ENCODE data around the gene C19orf81.
A peak's percentile ranks its signal among the peaks of the same experiment; 100 is the strongest.

Gene C19orf81

DNA sequence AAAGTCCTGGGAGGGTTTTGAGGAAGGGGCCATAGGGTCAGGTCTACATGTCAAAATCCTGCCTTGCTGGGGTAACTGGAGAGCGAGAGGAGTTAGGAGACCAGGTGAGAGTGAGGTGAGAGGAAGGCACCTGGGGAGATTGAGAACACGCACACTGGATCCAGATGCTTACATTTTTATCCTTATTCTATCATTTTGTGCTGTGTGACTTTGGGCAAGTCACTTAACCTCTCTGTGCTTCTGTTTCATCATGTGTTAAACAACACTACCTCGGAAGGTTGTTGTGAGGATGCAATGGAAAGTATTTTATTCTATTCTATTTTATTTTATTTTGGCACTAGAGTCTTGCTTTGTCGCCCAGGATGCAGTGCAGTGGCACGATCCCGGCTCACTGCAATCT is 3.5 kb downstream of the C19orf81 start:
- in situ Hi-C loops (cut with HindIII; ENCODE audit: low sequenced_read_pairs), result no loop called here
- DNase-seq (ENCODE audit: low read depth, low spot score), result no peak
- no peak overlapping the region for H3K4me3 ChIP-seq (ENCODE audit: low read depth, low read length)
- TF ChIP-seq, protein P1, sequence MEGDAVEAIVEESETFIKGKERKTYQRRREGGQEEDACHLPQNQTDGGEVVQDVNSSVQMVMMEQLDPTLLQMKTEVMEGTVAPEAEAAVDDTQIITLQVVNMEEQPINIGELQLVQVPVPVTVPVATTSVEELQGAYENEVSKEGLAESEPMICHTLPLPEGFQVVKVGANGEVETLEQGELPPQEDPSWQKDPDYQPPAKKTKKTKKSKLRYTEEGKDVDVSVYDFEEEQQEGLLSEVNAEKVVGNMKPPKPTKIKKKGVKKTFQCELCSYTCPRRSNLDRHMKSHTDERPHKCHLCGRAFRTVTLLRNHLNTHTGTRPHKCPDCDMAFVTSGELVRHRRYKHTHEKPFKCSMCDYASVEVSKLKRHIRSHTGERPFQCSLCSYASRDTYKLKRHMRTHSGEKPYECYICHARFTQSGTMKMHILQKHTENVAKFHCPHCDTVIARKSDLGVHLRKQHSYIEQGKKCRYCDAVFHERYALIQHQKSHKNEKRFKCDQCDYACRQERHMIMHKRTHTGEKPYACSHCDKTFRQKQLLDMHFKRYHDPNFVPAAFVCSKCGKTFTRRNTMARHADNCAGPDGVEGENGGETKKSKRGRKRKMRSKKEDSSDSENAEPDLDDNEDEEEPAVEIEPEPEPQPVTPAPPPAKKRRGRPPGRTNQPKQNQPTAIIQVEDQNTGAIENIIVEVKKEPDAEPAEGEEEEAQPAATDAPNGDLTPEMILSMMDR (IDR thresholded peaks at IDR 0.05; ENCODE audit: low read depth, low read length), result no peak

GRCh38 chr19:50654882-50655281 is 5.6 kb downstream of the C19orf81 start:
- TF ChIP-seq, protein P1 (IDR thresholded peaks at IDR 0.05; ENCODE audit: low read depth, low read length), result no peak
- DNase-seq (ENCODE audit: low read depth, low spot score), result no peak
- H3K4me3 ChIP-seq (ENCODE audit: low read depth, low read length), result no peak overlapping the region
- in situ Hi-C loops (cut with HindIII; ENCODE audit: low sequenced_read_pairs), result no loop called here

DNA sequence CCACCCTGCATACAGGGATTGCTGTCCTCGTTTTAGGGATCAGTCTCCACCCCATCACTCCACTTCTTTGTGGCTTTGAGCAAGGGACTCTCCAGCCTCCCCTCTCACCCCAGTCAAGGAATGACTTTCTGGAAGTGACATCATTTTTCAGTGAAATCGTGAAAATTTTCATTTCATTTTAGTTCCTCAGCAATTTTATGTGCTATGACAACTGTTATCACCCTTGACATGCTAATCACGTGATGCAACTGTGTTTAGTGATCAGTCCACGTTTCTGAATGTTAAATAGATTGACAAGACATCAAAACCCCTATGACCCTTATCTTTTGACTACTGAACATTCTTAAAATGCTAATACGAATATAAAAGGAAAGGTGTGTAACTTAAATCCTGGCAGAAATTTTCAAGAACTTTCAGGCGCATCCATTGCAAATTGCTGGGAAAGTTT is 8.0 kb downstream of the C19orf81 start:
- H3K4me3 ChIP-seq (ENCODE audit: low read depth, low read length), result no peak overlapping the region
- TF ChIP-seq, protein P1 (IDR thresholded peaks at IDR 0.05; ENCODE audit: low read depth, low read length), result no peak
- in situ Hi-C loops (cut with HindIII; ENCODE audit: low sequenced_read_pairs), result no loop called here
- no peak for DNase-seq (ENCODE audit: low read depth, low spot score)

DNA sequence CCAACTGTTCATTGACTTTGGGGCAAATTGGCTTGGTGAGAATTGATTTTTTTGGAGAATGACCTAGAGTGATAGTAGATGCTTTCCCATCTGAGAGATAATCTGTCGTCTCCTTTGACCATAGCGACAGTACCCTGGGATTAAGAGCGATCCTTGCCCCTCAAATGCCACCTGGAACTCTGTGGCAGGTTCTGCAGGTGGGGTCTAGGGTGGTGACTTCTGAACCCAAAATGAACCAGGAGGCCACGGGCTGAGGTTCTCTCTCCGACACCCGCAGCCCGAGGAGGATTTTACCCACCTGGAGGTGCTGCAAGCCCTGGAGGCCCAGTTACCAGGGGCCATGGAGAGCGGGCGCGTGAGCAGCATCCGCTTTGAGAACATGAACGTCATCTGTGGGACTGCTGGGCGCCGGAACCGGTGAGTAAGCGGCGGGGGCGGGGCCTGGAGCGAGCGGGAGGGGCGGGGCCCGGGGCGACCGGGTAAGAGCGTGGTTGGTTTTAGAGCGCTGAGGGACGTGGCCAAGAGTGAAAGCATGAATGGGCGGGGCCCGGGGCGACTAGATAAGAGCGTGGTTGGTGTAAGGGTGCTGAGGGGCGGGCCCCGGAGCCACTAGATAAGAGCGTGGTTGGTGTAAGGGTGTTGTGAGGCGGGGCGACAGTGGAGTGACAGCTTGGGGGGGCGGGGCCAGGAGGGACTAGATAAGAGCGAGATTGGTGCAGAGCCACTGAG is 8.6 kb downstream of the C19orf81 start:
- TF ChIP-seq, protein P1 (IDR thresholded peaks at IDR 0.05; ENCODE audit: low read depth, low read length), result no peak
- in situ Hi-C loops (cut with HindIII; ENCODE audit: low sequenced_read_pairs), result no loop called here
- no peak overlapping the region for H3K4me3 ChIP-seq (ENCODE audit: low read depth, low read length)
- DNase-seq (ENCODE audit: low read depth, low spot score), result peak; percentile 88

- peak; percentile 3 for DNase-seq (ENCODE audit: low read depth, low spot score)
- TF ChIP-seq, protein P1 (IDR thresholded peaks at IDR 0.05; ENCODE audit: low read depth, low read length), result no peak
- peak overlapping the region; percentile 17 for H3K4me3 ChIP-seq (ENCODE audit: low read depth, low read length)
- in situ Hi-C loops (cut with HindIII; ENCODE audit: low sequenced_read_pairs), result no loop called here
Observed at GRCh38 chr19:50658441-50659317, 9.4 kb downstream of the C19orf81 start.

DNA sequence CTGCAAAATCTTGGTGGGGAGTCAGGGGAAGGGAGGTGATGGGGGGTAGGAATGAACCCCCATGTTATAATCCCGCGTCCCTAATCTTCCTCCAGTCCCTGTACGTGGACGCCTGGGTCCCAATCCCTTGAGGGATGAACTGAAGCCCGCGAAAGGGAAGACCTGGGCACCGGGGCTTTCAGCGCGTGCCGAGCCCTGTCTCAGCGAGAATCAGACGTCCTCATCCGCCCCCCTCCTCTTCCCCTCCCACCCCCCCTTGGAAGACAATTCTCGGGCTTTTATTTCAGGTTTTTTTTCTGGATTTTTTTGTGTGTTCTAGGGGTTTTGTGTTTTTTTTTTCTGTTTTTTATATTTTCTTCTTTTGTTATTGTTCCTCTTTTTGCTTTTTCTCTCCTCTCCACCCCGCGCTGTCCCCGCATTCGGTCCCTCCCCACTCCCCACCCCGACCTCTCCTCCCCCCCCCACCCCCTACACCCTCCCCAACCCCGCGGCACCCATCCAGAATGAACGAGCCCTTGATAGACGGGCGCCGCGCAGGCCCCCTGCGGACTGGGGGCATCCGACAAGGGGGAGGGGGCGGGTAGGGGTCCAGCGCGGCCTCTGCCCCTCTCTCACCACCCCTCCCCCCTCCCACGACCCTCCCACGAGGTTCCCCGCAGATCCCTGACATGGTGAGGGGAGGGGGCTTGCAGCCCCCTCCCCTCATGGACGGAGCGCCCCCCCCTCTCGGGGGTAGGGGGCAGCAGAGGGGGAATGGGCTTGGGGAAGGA is 10.3 kb downstream of the C19orf81 start:
- H3K4me3 ChIP-seq (ENCODE audit: low read depth, low read length), result no peak overlapping the region
- DNase-seq (ENCODE audit: low read depth, low spot score), result no peak
- TF ChIP-seq, protein P1 (IDR thresholded peaks at IDR 0.05; ENCODE audit: low read depth, low read length), result no peak
- in situ Hi-C loops (cut with HindIII; ENCODE audit: low sequenced_read_pairs), result no loop called here
